Brain pericyte (primary cell): Measurements from ENCODE around the gene IL11.

Experiments
- DNase-seq: peaks from one replicate; pipeline ENCODE4 v3.0.0-alpha.2; 2012; ENCODE audit warnings: low read depth, low spot score

IL11 gene

GRCh38 chr19:55325172-55325571, 45.1 kb downstream of the IL11 start, which contains the start of gene TMEM150B:
TMEM150B (minus strand) TSS chr19:55325341; CDS start chr19:55321036, 4,305 bp downstream.
- no peak for DNase-seq

GRCh38 chr19:55324662-55325061, 45.6 kb downstream of the IL11 start:
- no peak for DNase-seq

- no peak for DNase-seq
These were observed 47.9 kb downstream of the IL11 start for GRCh38 chr19:55322204-55322885.

- no peak for DNase-seq
These were observed 48.7 kb downstream of the IL11 start for GRCh38 chr19:55321466-55322137.

- no peak for DNase-seq
These were observed 49.3 kb downstream of the IL11 start for GRCh38 chr19:55320844-55321419.

- no peak for DNase-seq
These were observed 50.5 kb downstream of the IL11 start for GRCh38 chr19:55319785-55320184.

- no peak for DNase-seq
These were observed 53.6 kb downstream of the IL11 start for GRCh38 chr19:55316646-55317045.

GRCh38 chr19:55315956-55316525, 54.2 kb downstream of the IL11 start:
- DNase-seq, result no peak

GRCh38 chr19:55314396-55314795, 55.9 kb downstream of the IL11 start:
- no peak for DNase-seq
